ENCODE results near the gene NTN5.

DNA sequence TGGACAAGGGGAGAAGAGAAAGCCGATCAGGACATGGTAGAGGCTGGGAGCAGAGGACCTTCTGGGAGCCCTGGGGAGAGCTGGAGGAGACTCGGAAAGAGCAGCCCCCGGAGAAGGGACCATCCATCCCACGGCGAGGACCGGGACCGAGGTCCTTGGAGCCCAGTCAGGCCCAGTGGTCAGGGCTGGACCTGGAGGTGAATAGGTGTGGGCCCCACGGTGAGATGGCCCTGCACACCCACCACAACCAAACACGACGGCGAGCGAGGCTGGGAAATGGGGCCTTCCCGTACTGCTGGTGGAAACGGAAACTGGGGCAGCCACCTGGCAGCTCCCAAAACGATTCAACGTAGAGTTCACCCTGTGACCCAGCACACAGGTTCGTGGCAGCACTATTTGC lies 3.7 kb upstream of the NTN5 start:
- TF ChIP-seq CTCF (IDR thresholded peaks at IDR 0.05) (no peak), POLR2AphosphoS5 (IDR thresholded peaks at IDR 0.05; ENCODE audit: insufficient read depth in 1 of 2, low read depth in 1 of 2) (no peak), POLR2A (IDR thresholded peaks at IDR 0.05) (no peak)

All from vagina (tissue), 2 donors.